Suprapubic skin (tissue), 4 donors: ENCODE measurements around the gene SPINT4. TPM values are rescaled to one million over a fixed set of nuclear protein-coding genes. Genes with fewer than 3 reads are reported as not detected.
A peak's percentile ranks its signal among the peaks of the same experiment; 100 is the strongest.

ENCODE experiments used
- DNase-seq, 2 donors: peaks; one replicate each; pipeline ENCODE4 v3.0.0-alpha.2; 2019; ENCODE audit warnings: low spot score in 2 of 2
- H3K27ac ChIP-seq: fragments of 200-600 bp; sonication (generic); one replicate; pipeline ENCODE4 v1.5.1; 2019
- H3K27me3 ChIP-seq: fragments of 200-600 bp; sonication (generic); one replicate; pipeline ENCODE4 v1.5.1; 2019
- H3K36me3 ChIP-seq: fragments of 200-600 bp; sonication (generic); one replicate; pipeline ENCODE4 v1.5.1; 2019
- H3K4me1 ChIP-seq: fragments of 200-600 bp; sonication (generic); one replicate; pipeline ENCODE4 v1.5.1; 2019
- H3K4me3 ChIP-seq: fragments of 200-600 bp; sonication (generic); one replicate; pipeline ENCODE4 v1.5.1; 2019; ENCODE audit warnings: mild to moderate bottlenecking
- H3K9me3 ChIP-seq: fragments of 200-600 bp; sonication (generic); one replicate; pipeline ENCODE4 v1.5.1; 2019
- CTCF ChIP-seq, 2 donors: fragments of 200-600 bp in 1 of 2; fragments of 450-650 bp in 1 of 2; sonication (generic) in 1 of 2; IDR thresholded peaks; one replicate each; pipeline ENCODE4 v1.5.1; 2016 to 2019; ENCODE audit warnings: antibody characterized with exemption in 2 of 2, mild to moderate bottlenecking in 1 of 2, moderate library complexity in 1 of 2
- EP300 ChIP-seq: sonication (generic); formaldehyde crosslinking; IDR thresholded peaks from one replicate; pipeline ENCODE4 v1.6.1; 2017; ENCODE audit warnings: antibody characterized with exemption
- POLR2A ChIP-seq, 2 donors: fragments of 450-650 bp; IDR thresholded peaks; one replicate each; pipeline ENCODE4 v1.6.1; 2017; ENCODE audit warnings: antibody characterized with exemption in 2 of 2, mild to moderate bottlenecking in 2 of 2, moderate library complexity in 2 of 2
- POLR2AphosphoS5 ChIP-seq, 3 donors: sonication (generic); formaldehyde crosslinking; IDR thresholded peaks; one replicate each; pipeline ENCODE4 v1.6.1; 2017; ENCODE audit warnings: antibody characterized with exemption in 3 of 3
- WGBS: methylation state at CpG from one replicate; pipeline ENCODE4 v1.1.5; 2018; 5-methylcytosine and 5-hydroxymethylcytosine counted together
- total RNA-seq, 4 donors: library from RNA; depleted of rRNA; stranded (reverse); fragments of >200 nt; gene quantifications; one replicate each; pipeline ENCODE4 v1.1.0, GENCODE V29; 2016

Gene SPINT4
- total RNA-seq, 4 donors from 2014 or later, result not detected

DNA sequence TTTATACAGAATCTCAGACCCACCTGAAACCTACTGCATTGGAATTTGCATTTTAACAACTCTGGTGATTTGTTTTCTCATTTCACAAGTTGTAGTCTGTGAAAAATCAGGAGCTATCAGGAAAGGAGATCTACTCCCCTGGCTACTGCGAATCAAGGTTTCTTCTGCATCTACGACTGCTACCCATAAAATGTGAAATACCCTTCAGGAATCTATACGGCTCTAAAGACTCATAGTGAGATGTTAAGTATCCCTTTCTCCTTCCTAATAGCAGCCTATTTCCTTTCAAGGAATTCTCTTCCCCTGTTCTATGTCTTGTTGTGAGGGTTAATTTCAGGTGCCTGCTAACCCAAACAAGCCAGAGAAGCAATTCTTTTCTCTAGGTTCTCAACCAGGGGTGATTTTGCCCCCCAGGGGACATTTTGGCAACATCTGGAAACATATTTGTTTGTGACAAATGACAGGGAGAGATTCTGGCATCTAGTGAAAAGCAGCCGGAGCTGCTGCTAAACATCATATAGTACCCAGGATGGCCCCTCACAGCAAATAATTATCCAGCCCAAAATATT lies 43.2 kb downstream of the SPINT4 start:
- Histone ChIP-seq H3K4me1 (no peaks in the 10 kb centered on the region), H3K27me3 (no peaks in the 10 kb centered on the region), H3K4me3 (no peak overlapping the region), H3K36me3 (no peaks in the 10 kb centered on the region), H3K9me3 (no peaks in the 10 kb centered on the region), H3K27ac (no peak overlapping the region)
- DNase-seq, result no peak
- TF ChIP-seq POLR2A (IDR thresholded peaks at IDR 0.05) (no peak), EP300 (no peak), POLR2AphosphoS5 (IDR thresholded peaks at IDR 0.05) (no peak), CTCF (IDR thresholded peaks at IDR 0.05) (no peak)
- WGBS, result 66% methylated on average over 4 of the region's 4 CpGs

DNA sequence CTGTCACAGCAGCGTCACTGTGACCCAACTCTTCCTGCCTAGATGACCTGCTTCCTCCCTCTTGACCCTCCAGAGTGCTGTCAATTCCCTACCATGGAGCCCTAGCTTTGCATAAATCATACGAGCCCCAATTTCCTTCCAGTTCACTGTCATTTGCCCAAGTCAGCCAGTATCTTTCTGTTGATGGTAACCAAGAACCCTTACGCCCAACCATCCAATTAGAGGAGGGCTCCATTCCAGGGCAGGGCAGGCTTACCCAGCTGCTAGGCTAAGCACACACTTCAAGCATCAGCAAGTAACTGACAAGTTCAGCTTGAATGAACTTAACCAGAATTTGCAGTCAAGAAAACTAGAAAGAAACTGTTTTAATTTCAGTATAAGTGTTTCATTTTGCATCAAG lies 43.8 kb downstream of the SPINT4 start:
- Histone ChIP-seq H3K27ac (no peak overlapping the region), H3K4me1 (peaks cover 2% of the 10 kb centered on the region), H3K4me3 (no peak overlapping the region), H3K27me3 (no peaks in the 10 kb centered on the region), H3K36me3 (no peaks in the 10 kb centered on the region), H3K9me3 (no peaks in the 10 kb centered on the region)
- 65% methylated on average over 3 of the region's 3 CpGs for WGBS
- DNase-seq, result no peak
- TF ChIP-seq EP300, result no peak
- no peak for TF ChIP-seq CTCF (IDR thresholded peaks at IDR 0.05)
- TF ChIP-seq POLR2AphosphoS5 (IDR thresholded peaks at IDR 0.05), result no peak
- TF ChIP-seq POLR2A (IDR thresholded peaks at IDR 0.05), result no peak

DNA sequence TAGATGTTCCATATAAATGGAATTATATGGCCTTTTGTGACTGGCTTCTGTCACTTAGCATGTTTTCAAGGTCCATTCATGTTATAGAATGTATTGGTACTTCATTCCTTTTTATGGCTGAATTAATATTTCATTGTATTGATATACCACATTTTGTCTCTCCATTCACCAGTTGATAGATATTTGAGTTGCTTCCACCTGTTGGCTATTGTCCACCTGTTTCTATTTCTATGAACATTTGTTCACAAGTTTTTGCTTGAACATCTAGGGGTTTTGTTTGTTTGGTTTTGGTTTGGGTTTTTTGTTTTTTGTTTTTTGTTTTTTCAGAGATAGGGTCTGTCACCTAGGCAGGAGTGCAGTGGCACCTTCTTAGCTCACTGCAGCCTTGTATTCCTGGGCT lies 46.3 kb downstream of the SPINT4 start:
- no peak overlapping the region for H3K27ac ChIP-seq
- H3K9me3 ChIP-seq, result no peaks in the 10 kb centered on the region
- H3K27me3 ChIP-seq, result no peaks in the 10 kb centered on the region
- H3K4me1 ChIP-seq, result peaks cover 13% of the 10 kb centered on the region
- no peak for DNase-seq
- no peak overlapping the region for H3K4me3 ChIP-seq
- TF ChIP-seq CTCF (IDR thresholded peaks at IDR 0.05), result no peak
- TF ChIP-seq POLR2A (IDR thresholded peaks at IDR 0.05), result no peak
- TF ChIP-seq POLR2AphosphoS5 (IDR thresholded peaks at IDR 0.05), result no peak
- TF ChIP-seq EP300, result no peak
- no peaks in the 10 kb centered on the region for H3K36me3 ChIP-seq

- peak in 1 of 2 donors; percentile 80 for DNase-seq
- H3K4me1 ChIP-seq, result peaks cover 22% of the 10 kb centered on the region
- WGBS, result 22% methylated on average over 5 of the region's 5 CpGs
- TF ChIP-seq EP300 (no peak), CTCF (IDR thresholded peaks at IDR 0.05) (peak; percentile 86 to 96), POLR2AphosphoS5 (IDR thresholded peaks at IDR 0.05) (no peak), POLR2A (IDR thresholded peaks at IDR 0.05) (no peak)
- H3K9me3 ChIP-seq, result no peaks in the 10 kb centered on the region
- no peaks in the 10 kb centered on the region for H3K36me3 ChIP-seq
- H3K4me3 ChIP-seq, result no peak overlapping the region
- H3K27me3 ChIP-seq, result no peaks in the 10 kb centered on the region
- peak overlapping the region; percentile 47 for H3K27ac ChIP-seq
Measured at GRCh38 chr20:45771182-45771759, 49.1 kb downstream of the SPINT4 start.

- H3K4me1 ChIP-seq, result peaks cover 26% of the 10 kb centered on the region
- H3K36me3 ChIP-seq, result no peaks in the 10 kb centered on the region
- H3K4me3 ChIP-seq, result no peak overlapping the region
- no peak for DNase-seq
- no peaks in the 10 kb centered on the region for H3K27me3 ChIP-seq
- WGBS, result 61% methylated on average over 3 of the region's 3 CpGs
- TF ChIP-seq CTCF (IDR thresholded peaks at IDR 0.05), result no peak
- TF ChIP-seq EP300, result no peak
- TF ChIP-seq POLR2A (IDR thresholded peaks at IDR 0.05), result no peak
- no peak for TF ChIP-seq POLR2AphosphoS5 (IDR thresholded peaks at IDR 0.05)
- no peak overlapping the region for H3K27ac ChIP-seq
- H3K9me3 ChIP-seq, result no peaks in the 10 kb centered on the region
Measured at GRCh38 chr20:45772693-45773092, 50.5 kb downstream of the SPINT4 start.
